ENCODE measurements around the gene THAP12. TPM values are rescaled to one million over a fixed set of nuclear protein-coding genes. Genes with fewer than 3 reads are reported as not detected.

The THAP12 gene
- total RNA-seq, 1 experiment from 2014 or later = 42.5 TPM

DNA sequence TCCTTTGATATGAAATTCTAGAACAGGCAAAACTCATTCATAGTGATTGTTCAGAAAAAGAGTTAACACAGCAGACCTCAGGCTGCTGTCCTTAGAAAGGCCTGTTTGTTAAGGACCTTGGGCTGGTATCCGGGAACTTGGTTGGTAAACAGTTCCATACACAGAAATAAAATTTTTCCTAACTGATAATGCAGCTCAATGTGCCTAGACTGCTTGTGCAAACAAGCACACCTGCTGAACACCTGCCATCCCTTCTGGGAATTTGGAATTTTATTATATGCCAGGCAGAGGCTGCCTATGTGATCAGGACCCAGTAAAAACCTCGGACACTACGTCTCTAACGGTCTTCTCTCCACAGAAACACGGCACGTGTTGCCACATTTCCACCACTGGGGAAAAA, 11.5 kb downstream of the THAP12 start:
- Histone ChIP-seq H4K5ac (ENCODE audit: insufficient read length, low read depth, low read length) (no peak overlapping the region), H3K27me3 (ENCODE audit: insufficient read depth, low read length) (no peaks in the 10 kb centered on the region), H3K4ac (ENCODE audit: low read depth, low read length) (no peak overlapping the region), H3T11ph (ENCODE audit: low read length) (no peak overlapping the region), H3K4me1 (ENCODE audit: insufficient read depth, low read length) (no peaks in the 10 kb centered on the region; the same call in 1 of the 2 replicates), H3K4me2 (ENCODE audit: insufficient read depth, insufficient read length, low read length) (no peak overlapping the region), H3K9me3 (ENCODE audit: control insufficient read depth, low read depth, low read length) (no peaks in the 10 kb centered on the region), H3K23me2 (ENCODE audit: insufficient read length, low read depth, low read length, poor library complexity, severe bottlenecking) (no peaks in the 10 kb centered on the region), H4K8ac (replicated peaks; ENCODE audit: insufficient read length, low read depth, low read length) (no peak overlapping the region), H2BK12ac (ENCODE audit: insufficient read length, low read depth, low read length) (no peak overlapping the region), H3K18ac (ENCODE audit: insufficient read length, low read depth, low read length) (no peak overlapping the region), H3K79me1 (ENCODE audit: insufficient read depth, low read depth, low read length, poor library complexity, severe bottlenecking) (peaks cover 2% of the 10 kb centered on the region), H3K56ac (ENCODE audit: insufficient read length, low read depth, low read length) (no peak overlapping the region), H2BK120ac (ENCODE audit: low read depth, low read length, poor library complexity, severe bottlenecking) (no peak overlapping the region), H4K91ac (ENCODE audit: insufficient read length, low read depth, low read length) (no peak overlapping the region), H3K27ac (ENCODE audit: insufficient read length, low read depth, low read length) (no peak overlapping the region), H3K23ac (ENCODE audit: insufficient read length, low read depth, low read length) (no peak overlapping the region), H2AK5ac (ENCODE audit: insufficient read length, low read length) (no peak overlapping the region), H2BK20ac (ENCODE audit: low read depth, low read length, poor library complexity, severe bottlenecking) (no peak overlapping the region), H4K20me1 (ENCODE audit: control insufficient read depth, insufficient read depth, insufficient read length) (no peaks in the 10 kb centered on the region), H2BK15ac (ENCODE audit: low read depth, low read length) (no peak overlapping the region), H2BK5ac (ENCODE audit: insufficient read length, low read length) (no peak overlapping the region), H2AFZ (ENCODE audit: low read length) (no peak overlapping the region), H3K79me2 (ENCODE audit: insufficient read depth, low read length) (peaks cover 6% of the 10 kb centered on the region; the same call in 1 of the 2 replicates), H3K14ac (ENCODE audit: insufficient read depth, low read length) (no peak overlapping the region), H3K9ac (ENCODE audit: extremely low read depth, insufficient read length, low read length) (no peak overlapping the region)
- WGBS (ENCODE audit: extremely low coverage, insufficient read length, low lambda C conversion rate) = no CpG with 5 or more reads among the region's 6 CpGs
- H3K27me3 Mint-ChIP-seq (ENCODE audit: low read depth) = no peaks in the 10 kb centered on the region
- no peaks in the 10 kb centered on the region for H3K9me3 Mint-ChIP-seq
- no peak overlapping the region for H3K27ac Mint-ChIP-seq
- no peak for DNase-seq
- H3K4me3 Mint-ChIP-seq = no peak overlapping the region
- H3K4me1 Mint-ChIP-seq = peaks cover 4 to 7% of the 10 kb centered on the region in 2 experiments; a peak in 2 of 4 replicates
- TF ChIP-seq, protein P1, sequence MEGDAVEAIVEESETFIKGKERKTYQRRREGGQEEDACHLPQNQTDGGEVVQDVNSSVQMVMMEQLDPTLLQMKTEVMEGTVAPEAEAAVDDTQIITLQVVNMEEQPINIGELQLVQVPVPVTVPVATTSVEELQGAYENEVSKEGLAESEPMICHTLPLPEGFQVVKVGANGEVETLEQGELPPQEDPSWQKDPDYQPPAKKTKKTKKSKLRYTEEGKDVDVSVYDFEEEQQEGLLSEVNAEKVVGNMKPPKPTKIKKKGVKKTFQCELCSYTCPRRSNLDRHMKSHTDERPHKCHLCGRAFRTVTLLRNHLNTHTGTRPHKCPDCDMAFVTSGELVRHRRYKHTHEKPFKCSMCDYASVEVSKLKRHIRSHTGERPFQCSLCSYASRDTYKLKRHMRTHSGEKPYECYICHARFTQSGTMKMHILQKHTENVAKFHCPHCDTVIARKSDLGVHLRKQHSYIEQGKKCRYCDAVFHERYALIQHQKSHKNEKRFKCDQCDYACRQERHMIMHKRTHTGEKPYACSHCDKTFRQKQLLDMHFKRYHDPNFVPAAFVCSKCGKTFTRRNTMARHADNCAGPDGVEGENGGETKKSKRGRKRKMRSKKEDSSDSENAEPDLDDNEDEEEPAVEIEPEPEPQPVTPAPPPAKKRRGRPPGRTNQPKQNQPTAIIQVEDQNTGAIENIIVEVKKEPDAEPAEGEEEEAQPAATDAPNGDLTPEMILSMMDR (conservative IDR thresholded peaks at IDR 0.05) = no peak
- H3K36me3 Mint-ChIP-seq (ENCODE audit: insufficient read depth in 1 of 3, low read depth in 3 of 3) = peaks cover under 1 to 7% (median 5%) of the 10 kb centered on the region in 3 experiments; a peak in 2 of 7 replicates
